Psoas muscle (tissue), 8 donors: Measurements from ENCODE around the gene CHAF1A. TPM values are rescaled to one million over a fixed set of nuclear protein-coding genes. Genes with fewer than 3 reads are reported as not detected.

Experiments
- ATAC-seq, 4 donors: fragments of 200-7000 bp; cut with Tn5 transposase; one replicate each; pipeline ENCODE4 v1.9.1; 2020; ENCODE audit warnings: moderate library complexity in 3 of 4, mild to moderate bottlenecking in 2 of 4
- DNase-seq, 2 donors: peaks; one replicate each; pipeline ENCODE4 v3.0.0-alpha.2; 2020
- H3K27ac ChIP-seq: fragments of 200-600 bp; one replicate; pipeline ENCODE4 v1.8.0; 2022
- H3K27me3 ChIP-seq, 3 donors: fragments of 200-600 bp in 1 of 3; one replicate each; pipeline versions ENCODE4 v1.6.1 to v1.8.0; 2013 to 2022; ENCODE audit warnings: low read length in 2 of 3, mild to moderate bottlenecking in 2 of 3, moderate library complexity in 1 of 3; ENCODE audit not compliant: insufficient read depth in 3 of 3
- H3K36me3 ChIP-seq, 2 donors: fragments of 200-600 bp in 1 of 2; one replicate each; pipeline versions ENCODE4 v1.6.1 to v1.8.0; 2013 to 2022; ENCODE audit warnings: low read depth in 1 of 2, mild to moderate bottlenecking in 1 of 2, moderate library complexity in 1 of 2; ENCODE audit not compliant: insufficient read depth in 1 of 2
- H3K4me1 ChIP-seq: fragments of 200-600 bp; one replicate; pipeline ENCODE4 v1.8.0; 2022
- H3K4me3 ChIP-seq: fragments of 200-600 bp; one replicate; pipeline ENCODE4 v1.8.0; 2022; ENCODE audit warnings: mild to moderate bottlenecking
- H3K9me3 ChIP-seq: fragments of 200-600 bp; one replicate; pipeline ENCODE4 v1.8.0; 2022
- CTCF ChIP-seq: fragments of 200-600 bp; IDR thresholded peaks from one replicate; pipeline ENCODE4 v1.8.0; 2022; ENCODE audit warnings: antibody characterized with exemption
- WGBS, 3 donors: extraction: QIAGEN DNeasy Blood & Tissue Kit; methylation state at CpG; one replicate each; pipeline versions ENCODE4 v1.1.6 to v1.1.7; 2013; 5-methylcytosine and 5-hydroxymethylcytosine counted together
- intact Hi-C, 2 donors: fragments of 100-400 bp; cut with DNase I; formaldehyde crosslinking; loops; one replicate each; pipeline versions ENCODE4 v1.11.0 to v1.14.2; 2022
- polyA plus RNA-seq, 3 donors: library from polyadenylated mRNA; stranded (reverse); fragments of 200-250 nt; gene quantifications; one replicate each; pipeline ENCODE4 v1.2.3, GENCODE V29; 2013
- total RNA-seq, 4 donors: library from RNA; stranded (reverse); fragmentation: NEBNext Ultra II Directional in 2 of 4; extraction: Animal tissue kit (Norgen Biotek cat#: 25700) in 2 of 4; gene quantifications; one replicate each; pipeline versions ENCODE4 v1.2.1 to v1.2.4, GENCODE V29; 2021 to 2023
- donor health status: healthy with polysubstance abuse.
- donor health status: DM: no; HTN: no; CAD: no; lungs with moderate emphysema.
- donor health status: Bipolar disorder and iron deficiency.
- donor health status: healthy.
- donor health status: DM: yes; HTN: yes; CAD: no.
- donor health status: DM: no; HTN: no; CAD: no.
- donor health status: DM: no; HTN: no; CAD: no.
- donor health status: DM: yes; HTN: yes; CAD: no.

The CHAF1A gene
- total and polyA plus RNA-seq, 7 donors = 5.6 to 12.8 (median 7.5) TPM

GRCh38 chr19:4431808-4432674, 29.6 kb downstream of the CHAF1A start:
- ATAC-seq = no peak
- Histone ChIP-seq H3K4me3 (no peak overlapping the region), H3K36me3 (peaks cover 0 to 36% of the 10 kb centered on the region in 2 donors), H3K27me3 (no peaks in the 10 kb centered on the region), H3K9me3 (no peaks in the 10 kb centered on the region), H3K4me1 (no peaks in the 10 kb centered on the region), H3K27ac (no peak overlapping the region)
- intact Hi-C loops = no loop called here
- 86 to 90% (median 89%) methylated on average over 26 of the region's 26 CpGs for WGBS, 3 donors
- DNase-seq = no peak
- no peak for TF ChIP-seq CTCF

GRCh38 chr19:4432918-4433506, 30.6 kb downstream of the CHAF1A start:
- Histone ChIP-seq H3K27ac (no peak overlapping the region), H3K9me3 (no peaks in the 10 kb centered on the region), H3K27me3 (no peaks in the 10 kb centered on the region), H3K4me3 (no peak overlapping the region), H3K4me1 (no peaks in the 10 kb centered on the region), H3K36me3 (peaks cover 0 to 36% of the 10 kb centered on the region in 2 donors)
- ATAC-seq = no peak
- intact Hi-C loops = no loop called here
- no peak for TF ChIP-seq CTCF
- no peak for DNase-seq
- WGBS, 3 donors = 95 to 96% (median 95%) methylated on average over 26 to 28 of the region's 28 CpGs

GRCh38 chr19:4434391-4434790, 32.0 kb downstream of the CHAF1A start:
- H3K9me3 ChIP-seq = no peaks in the 10 kb centered on the region
- ATAC-seq (no peak), DNase-seq (no peak)
- H3K27me3 ChIP-seq = no peaks in the 10 kb centered on the region
- no peaks in the 10 kb centered on the region for H3K4me1 ChIP-seq
- peaks cover 0 to 31% of the 10 kb centered on the region in 2 donors for H3K36me3 ChIP-seq
- WGBS, 3 donors = 90 to 93% (median 91%) methylated on average over 9 of the region's 9 CpGs
- intact Hi-C loops = no loop called here
- H3K27ac ChIP-seq = no peak overlapping the region
- H3K4me3 ChIP-seq = no peak overlapping the region
- TF ChIP-seq CTCF = no peak

GRCh38 chr19:4436231-4436630, 33.8 kb downstream of the CHAF1A start:
- intact Hi-C loops = no loop called here
- H3K9me3 ChIP-seq = no peaks in the 10 kb centered on the region

More at GRCh38 chr19:4436231-4436630, 33.8 kb downstream of the CHAF1A start:
- no peak overlapping the region for H3K27ac ChIP-seq
- 79 to 85% (median 84%) methylated on average over 7 of the region's 7 CpGs for WGBS, 3 donors
- peaks cover 0 to 22% of the 10 kb centered on the region in 2 donors for H3K36me3 ChIP-seq
- H3K27me3 ChIP-seq = no peaks in the 10 kb centered on the region
- H3K4me1 ChIP-seq = no peaks in the 10 kb centered on the region
- no peak for TF ChIP-seq CTCF
- DNase-seq (no peak), ATAC-seq (peak in 1 of 4 donors; percentile 13)
- no peak overlapping the region for H3K4me3 ChIP-seq
